GM12878 (cell line): ENCODE measurements around the gene RASSF8. TPM values are rescaled to one million over a fixed set of nuclear protein-coding genes. Genes with fewer than 3 reads are reported as not detected.

Experiments
- ATAC-seq: fragments of 200-7000 bp; cut with Tn5 transposase; 3 replicates; pipeline ENCODE4 v1.9.1; 2020; ENCODE audit warnings: mild to moderate bottlenecking, moderate library complexity
- BruUV-seq: library from RNA; stranded (reverse); fragments of 400-500 nt; replicated peaks from 2 replicates; lab custom pipeline; 2021; lab: Mats Ljungman, UMichigan
- CTCF ChIA-PET: fragments of 300-600 bp; sonication (Branson Sonifier 250); formaldehyde crosslinking; extraction: SDS; loops from one replicate; lab custom pipeline; 2021; ENCODE audit warnings: inconsistent platforms; lab: Yijun Ruan, JAX
- POLR2A ChIA-PET: fragments of 350-600 bp; formaldehyde crosslinking; extraction: SDS; loops from one replicate; lab custom pipeline; 2021; ENCODE audit warnings: inconsistent platforms; lab: Charles Lee
- RAD21 ChIA-PET: fragments of 300-600 bp; sonication (Branson Sonifier 250); formaldehyde crosslinking; loops from one replicate; lab custom pipeline; 2023; ENCODE audit warnings: antibody characterized with exemption; ENCODE audit not compliant: unreplicated experiment; lab: Charles Lee
- SMC1A ChIA-PET: fragments of 300-600 bp; sonication (Branson Sonifier 250); formaldehyde crosslinking; loops from one replicate; lab custom pipeline; 2023; ENCODE audit not compliant: unreplicated experiment, uncharacterized antibody; lab: Charles Lee
- DNase-seq: peaks from one replicate; pipeline ENCODE4 v3.0.0-alpha.2; 2011; ENCODE audit warnings: low read depth, low spot score
- FAIRE-seq: peaks from 3 replicates; lab custom pipeline; 2011; peaks lifted over from hg19 to GRCh38; lab: Jason Lieb, UNC
- H2AFZ ChIP-seq: 2 replicates; pipeline ENCODE4 v1.6.0; 2011; ENCODE audit warnings: low read depth, low read length, control low read depth; ENCODE audit not compliant: control insufficient read depth
- H3K27ac ChIP-seq: 2 replicates; pipeline ENCODE4 v1.5.1; 2011; ENCODE audit warnings: control low read depth; ENCODE audit not compliant: control insufficient read depth, insufficient read depth
- H3K27me3 ChIP-seq, 2 experiments: replicated peaks in 1 of 2; 2 replicates each; pipeline versions ENCODE4 v1.6.0 to v1.6.1; 2011; ENCODE audit warnings: low read length in 1 of 2; ENCODE audit not compliant: control insufficient read depth in 2 of 2, insufficient read depth in 2 of 2
- H3K36me3 ChIP-seq, 2 experiments: 2 replicates each; pipeline ENCODE4 v1.5.1; 2011; ENCODE audit warnings: low read length in 1 of 2; ENCODE audit not compliant: control insufficient read depth in 2 of 2, insufficient read depth in 2 of 2
- H3K4me1 ChIP-seq: 2 replicates; pipeline ENCODE4 v1.6.1; 2011; ENCODE audit warnings: mild to moderate bottlenecking, low read length, moderate library complexity, mixed read lengths; ENCODE audit not compliant: control insufficient read depth, insufficient read depth
- H3K4me2 ChIP-seq: 2 replicates; pipeline ENCODE4 v1.6.0; 2011; ENCODE audit warnings: control low read depth; ENCODE audit not compliant: control insufficient read depth, insufficient read depth
- H3K4me3 ChIP-seq: fragments of 200-600 bp; sonication (generic); 2 replicates; pipeline ENCODE4 v1.5.1; 2016
- H3K79me2 ChIP-seq: 2 replicates; pipeline ENCODE4 v1.6.0; 2011; ENCODE audit warnings: low read length; ENCODE audit not compliant: control insufficient read depth, insufficient read depth
- H3K9ac ChIP-seq: 2 replicates; pipeline ENCODE4 v1.8.0; 2011; ENCODE audit warnings: low read length, control low read depth, mixed read lengths; ENCODE audit not compliant: control insufficient read depth, insufficient read depth
- H3K9me3 ChIP-seq: replicated peaks from 3 replicates; pipeline ENCODE4 v1.5.1; 2011; ENCODE audit warnings: mild to moderate bottlenecking, low read length; ENCODE audit not compliant: control insufficient read depth, insufficient read depth
- H4K20me1 ChIP-seq: 2 replicates; pipeline ENCODE4 v1.6.0; 2011; ENCODE audit not compliant: control insufficient read depth, insufficient read depth
- EGR1 ChIP-seq, 2 experiments: IDR thresholded peaks; 1 replicate in 1 of 2; 2 replicates in 1 of 2; pipeline ENCODE4 v1.6.1; 2011 to 2012; ENCODE audit warnings: low read depth in 2 of 2, low read length in 2 of 2, borderline replicate concordance in 1 of 2, mild to moderate bottlenecking in 1 of 2, moderate library complexity in 1 of 2
- GATAD2B ChIP-seq: fragments of 450-650 bp; conservative IDR thresholded peaks from 2 replicates; pipeline ENCODE4 v1.6.1; 2017; ENCODE audit warnings: low read depth, mild to moderate bottlenecking, moderate library complexity
- MEF2B ChIP-seq: fragments of 450-650 bp; IDR thresholded peaks from 2 replicates; pipeline ENCODE4 v1.6.1; 2018; ENCODE audit warnings: mild to moderate bottlenecking, moderate library complexity; ENCODE audit not compliant: partially characterized antibody, poor library complexity, severe bottlenecking
- MTA2 ChIP-seq: fragments of 450-650 bp; IDR thresholded peaks from 2 replicates; pipeline ENCODE4 v1.6.1; 2016; ENCODE audit warnings: low read depth, mild to moderate bottlenecking, moderate library complexity
- POLR2AphosphoS5 ChIP-seq: IDR thresholded peaks from 2 replicates; pipeline ENCODE4 v1.6.1; 2011; ENCODE audit warnings: mild to moderate bottlenecking, low read length, inconsistent platforms
- SREBF1 ChIP-seq: IDR thresholded peaks from 2 replicates; pipeline ENCODE4 v1.6.1; 2012; ENCODE audit warnings: mild to moderate bottlenecking, low read length
- USF2 ChIP-seq: IDR thresholded peaks from 2 replicates; pipeline ENCODE4 v1.6.1; 2011; ENCODE audit warnings: low read depth, low read length, improper control_type of control experiment, borderline replicate concordance
- ZNF24 ChIP-seq: fragments of 450-650 bp; IDR thresholded peaks from 2 replicates; pipeline ENCODE4 v1.6.1; 2017; ENCODE audit warnings: antibody characterized with exemption, mild to moderate bottlenecking
- WGBS: methylation state at CpG from one replicate; pipeline ENCODE4 v1.1.6; 2016; ENCODE audit warnings: low lambda C conversion rate; ENCODE audit not compliant: insufficient replicate concordance, insufficient coverage; ENCODE audit errors: missing lambda C conversion rate; 5-methylcytosine and 5-hydroxymethylcytosine counted together
- in situ Hi-C: fragments of 300-500 bp; cut with MboI; formaldehyde crosslinking; loops from 9 replicates; pipeline ENCODE4 v1.14.3; 2018; ENCODE audit warnings: mixed read lengths
- intact Hi-C: fragments of 100-400 bp; cut with micrococcal nuclease; formaldehyde crosslinking; loops from one replicate; pipeline ENCODE4 v1.14.2; 2022; ENCODE audit not compliant: unreplicated experiment
- polyA plus RNA-seq, 11 experiments: library from polyadenylated mRNA; depleted of rRNA in 4 of 11; unstranded in 6 of 11; stranded (reverse) in 5 of 11; fragments of >200 nt; fragmentation: Nextera tagmentation in 4 of 11; fragmentation: Illumina TruSeq in 1 of 11; extraction: Ambion mirVana in 4 of 11; extraction: Trizol in 1 of 11; gene quantifications; 1 replicate in 1 of 11; 2 replicates in 10 of 11; pipeline versions ENCODE4 v1.2.1 to v1.2.3, GENCODE V29; 2011 to 2016; ENCODE audit warnings: inconsistent platforms in 2 of 11, missing spikeins in 2 of 11, low read depth in 1 of 11
- total RNA-seq, 4 experiments: library from RNA; depleted of rRNA in 3 of 4; stranded (reverse); fragments of >200 nt in 3 of 4; fragmentation: Illumina TruSeq in 1 of 4; extraction: Trizol in 1 of 4; gene quantifications; 2 replicates each; pipeline versions ENCODE4 v1.2.1 to v1.2.3, GENCODE V29; 2013 to 2021
- TF ChIP-seq, protein P1 (sequence below): fragments of 450-650 bp; IDR thresholded peaks from 2 replicates; pipeline ENCODE4 v1.6.1; 2018; ENCODE audit warnings: mild to moderate bottlenecking, low read depth, moderate library complexity; ENCODE audit not compliant: partially characterized antibody

The RASSF8 gene
- total and polyA plus RNA-seq, 10 of the 15 experiments (the other 5 are each of a cell fraction or from before 2014, with no cell fraction given), result 0.06 to 0.18 (median 0.08) TPM; not detected in 6

DNA sequence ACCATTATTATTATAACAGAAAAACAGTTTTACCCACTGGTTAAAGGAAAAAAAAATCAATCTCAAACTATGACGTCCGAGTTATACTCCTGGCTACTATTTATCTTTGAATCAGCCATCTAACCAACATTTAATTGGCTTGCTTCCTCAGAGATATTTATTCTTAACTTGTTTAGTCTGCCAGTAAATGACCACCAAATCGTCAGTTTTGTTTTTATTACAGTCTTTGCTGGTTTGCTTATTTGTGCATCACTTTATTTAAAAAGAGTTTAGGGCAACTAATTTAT lies 71.2 kb downstream of the RASSF8 start:
- intact Hi-C loops (loop anchor here (1.0 kb wide), 1 partner anchor 593 kb away; no protein-coding TSS in a partner anchor), in situ Hi-C loops (loop anchor here (5.0 kb wide), 1 partner anchor 592 kb away; no protein-coding TSS in a partner anchor)
- ATAC-seq (no peak), FAIRE-seq (no peak), DNase-seq (no peak)
- Histone ChIP-seq H3K4me3 (no peak overlapping the region), H4K20me1 (no peaks in the 10 kb centered on the region), H3K27me3 (no peaks in the 10 kb centered on the region), H3K79me2 (no peaks in the 10 kb centered on the region), H3K4me2 (no peak overlapping the region), H2AFZ (no peak overlapping the region), H3K4me1 (no peaks in the 10 kb centered on the region), H3K36me3 (no peaks in the 10 kb centered on the region), H3K27ac (no peak overlapping the region), H3K9me3 (no peaks in the 10 kb centered on the region), H3K9ac (no peak overlapping the region)
- ChIA-PET RAD21 (no interaction called here), SMC1A (no interaction called here), POLR2A (no interaction called here), CTCF (interaction anchor here (0.8 to 1.3 kb wide), 3 partner anchors 9 to 596 kb away, joined by 3 to 6 read pairs (median 3); no protein-coding TSS in a partner anchor)
- BruUV-seq, result no TSS peak
- TF ChIP-seq SREBF1, result no peak
- TF ChIP-seq, protein P1, sequence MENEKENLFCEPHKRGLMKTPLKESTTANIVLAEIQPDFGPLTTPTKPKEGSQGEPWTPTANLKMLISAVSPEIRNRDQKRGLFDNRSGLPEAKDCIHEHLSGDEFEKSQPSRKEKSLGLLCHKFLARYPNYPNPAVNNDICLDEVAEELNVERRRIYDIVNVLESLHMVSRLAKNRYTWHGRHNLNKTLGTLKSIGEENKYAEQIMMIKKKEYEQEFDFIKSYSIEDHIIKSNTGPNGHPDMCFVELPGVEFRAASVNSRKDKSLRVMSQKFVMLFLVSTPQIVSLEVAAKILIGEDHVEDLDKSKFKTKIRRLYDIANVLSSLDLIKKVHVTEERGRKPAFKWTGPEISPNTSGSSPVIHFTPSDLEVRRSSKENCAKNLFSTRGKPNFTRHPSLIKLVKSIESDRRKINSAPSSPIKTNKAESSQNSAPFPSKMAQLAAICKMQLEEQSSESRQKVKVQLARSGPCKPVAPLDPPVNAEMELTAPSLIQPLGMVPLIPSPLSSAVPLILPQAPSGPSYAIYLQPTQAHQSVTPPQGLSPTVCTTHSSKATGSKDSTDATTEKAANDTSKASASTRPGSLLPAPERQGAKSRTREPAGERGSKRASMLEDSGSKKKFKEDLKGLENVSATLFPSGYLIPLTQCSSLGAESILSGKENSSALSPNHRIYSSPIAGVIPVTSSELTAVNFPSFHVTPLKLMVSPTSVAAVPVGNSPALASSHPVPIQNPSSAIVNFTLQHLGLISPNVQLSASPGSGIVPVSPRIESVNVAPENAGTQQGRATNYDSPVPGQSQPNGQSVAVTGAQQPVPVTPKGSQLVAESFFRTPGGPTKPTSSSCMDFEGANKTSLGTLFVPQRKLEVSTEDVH, result no peak
- no peak for TF ChIP-seq GATAD2B
- no peak for TF ChIP-seq USF2
- no peak for TF ChIP-seq ZNF24
- no peak for TF ChIP-seq EGR1 (IDR thresholded peaks at IDR 0.05; ENCODE audit: borderline replicate concordance in 1 of 2, low read depth in 2 of 2, low read length in 2 of 2)
- no peak for TF ChIP-seq POLR2AphosphoS5
- no peak for TF ChIP-seq MEF2B
- no peak for TF ChIP-seq MTA2
- WGBS, result 45% methylated on average over 3 of the region's 3 CpGs
